Islet of Langerhans (tissue), 1 donor: Measurements from ENCODE around the gene POLR2L.

Experiments
- FAIRE-seq: peaks from one replicate; lab custom pipeline; 2011; peaks lifted over from hg19 to GRCh38; lab: Jason Lieb, UNC

POLR2L gene

GRCh38 chr11:794013-794765, 48.1 kb downstream of the POLR2L start:
- FAIRE-seq, result no peak

GRCh38 chr11:793556-793955, 48.8 kb downstream of the POLR2L start:
- no peak for FAIRE-seq

GRCh38 chr11:792873-793272, 49.5 kb downstream of the POLR2L start:
- FAIRE-seq, result no peak

- no peak for FAIRE-seq
These were observed 49.9 kb downstream of the POLR2L start for GRCh38 chr11:792535-792821.

GRCh38 chr11:791658-792534, 50.4 kb downstream of the POLR2L start:
- no peak for FAIRE-seq

GRCh38 chr11:790721-791564, 51.4 kb downstream of the POLR2L start:
- no peak for FAIRE-seq

GRCh38 chr11:789943-790342, 52.4 kb downstream of the POLR2L start, which contains the start of gene CEND1:
CEND1 (minus strand) TSS chr11:790090; CDS start chr11:788576, 1,514 bp downstream.
- no peak for FAIRE-seq
